HepG2 (cell line): ENCODE data around the gene VRK2. TPM values are rescaled to one million over a fixed set of nuclear protein-coding genes. Genes with fewer than 3 reads are reported as not detected.
A peak's percentile ranks its signal among the peaks of the same experiment; 100 is the strongest.

Experiments used
- HNRNPK ChIP-seq: fragments of 200-400 bp; formaldehyde crosslinking; IDR thresholded peaks from 2 replicates; pipeline ENCODE4 v1.6.1; 2018; ENCODE audit warnings: low read length, low read depth, moderate library complexity, mild to moderate bottlenecking; ENCODE audit not compliant: poor library complexity, severe bottlenecking
- MLLT10 ChIP-seq: sonication (generic); formaldehyde crosslinking; IDR thresholded peaks from 2 replicates; pipeline ENCODE4 v1.4.0; 2020; ENCODE audit warnings: missing genetic modification reagents
- NFKB2 ChIP-seq: sonication (generic); formaldehyde crosslinking; IDR thresholded peaks from 2 replicates; pipeline ENCODE4 v1.4.0; 2020; ENCODE audit warnings: missing genetic modification reagents, borderline replicate concordance
- POGZ ChIP-seq: sonication (generic); formaldehyde crosslinking; IDR thresholded peaks from 2 replicates; pipeline ENCODE4 v1.4.0; 2020; ENCODE audit warnings: mild to moderate bottlenecking, missing genetic modification reagents
- TFDP2 ChIP-seq: sonication (generic); formaldehyde crosslinking; IDR thresholded peaks from 2 replicates; pipeline ENCODE4 v1.4.0; 2020; ENCODE audit warnings: missing genetic modification reagents
- THAP11 ChIP-seq: IDR thresholded peaks from 2 replicates; pipeline ENCODE4 v1.6.1; 2016; ENCODE audit warnings: missing biosample characterization, missing genetic modification reagents
- ZNF18 ChIP-seq: sonication (generic); formaldehyde crosslinking; IDR thresholded peaks from 2 replicates; pipeline ENCODE4 v1.8.0; 2022; ENCODE audit warnings: mild to moderate bottlenecking, missing genetic modification reagents; ENCODE audit not compliant: insufficient replicate concordance
- ZNF24 ChIP-seq: fragments of 450-650 bp; IDR thresholded peaks from 2 replicates; pipeline ENCODE4 v1.6.1; 2017; ENCODE audit warnings: antibody characterized with exemption, mild to moderate bottlenecking
- ZNF33A ChIP-seq: sonication (generic); formaldehyde crosslinking; IDR thresholded peaks from 2 replicates; pipeline ENCODE4 v1.5.1; 2020; ENCODE audit warnings: missing genetic modification reagents, mild to moderate bottlenecking, moderate library complexity, borderline replicate concordance
- ZNF407 ChIP-seq: sonication (generic); formaldehyde crosslinking; IDR thresholded peaks from one replicate; pipeline ENCODE4 v1.5.1; 2020; ENCODE audit warnings: mild to moderate bottlenecking, missing genetic modification reagents; ENCODE audit errors: not compliant biosample characterization
- ZNF557 ChIP-seq: sonication (generic); formaldehyde crosslinking; IDR thresholded peaks from 2 replicates; pipeline ENCODE4 v1.4.0; 2020; ENCODE audit warnings: missing genetic modification reagents
- polyA plus RNA-seq, 8 experiments: library from polyadenylated mRNA; depleted of rRNA in 3 of 8; stranded (reverse) in 7 of 8; unstranded in 1 of 8; fragments of >200 nt; fragmentation: Illumina TruSeq in 4 of 8; extraction: Trizol in 4 of 8; gene quantifications; 2 replicates each; pipeline versions ENCODE4 v1.2.1 to v1.2.3, GENCODE V29; 2011 to 2016; ENCODE audit warnings: low read depth in 4 of 8, missing spikeins in 1 of 8, mixed read lengths in 1 of 8; ENCODE audit not compliant: insufficient read depth in 1 of 8
- total RNA-seq, 5 experiments: library from RNA; depleted of rRNA; stranded (reverse); fragments of >200 nt; fragmentation: Illumina TruSeq; extraction: Trizol; gene quantifications; 2 replicates each; pipeline ENCODE4 v1.2.3, GENCODE V29; 2016; ENCODE audit warnings: low read depth in 1 of 5
- TF ChIP-seq, protein P1 (sequence below): sonication (generic); formaldehyde crosslinking; IDR thresholded peaks from 2 replicates; pipeline ENCODE4 v1.4.0; 2020; ENCODE audit warnings: missing genetic modification reagents
- TF ChIP-seq, protein P2 (sequence below): sonication (generic); formaldehyde crosslinking; IDR thresholded peaks from 2 replicates; pipeline ENCODE4 v1.8.0; 2022; ENCODE audit warnings: mild to moderate bottlenecking, missing genetic modification reagents
- TF ChIP-seq, protein P3 (sequence below): IDR thresholded peaks from 2 replicates; pipeline ENCODE4 v1.6.1; 2016; ENCODE audit warnings: missing compliant biosample characterization, missing genetic modification reagents, borderline replicate concordance
- TF ChIP-seq, protein P4 (sequence below): sonication (generic); formaldehyde crosslinking; IDR thresholded peaks from 2 replicates; pipeline ENCODE4 v1.5.0; 2020; ENCODE audit warnings: missing genetic modification reagents, mild to moderate bottlenecking, borderline replicate concordance

The VRK2 gene
- total and polyA plus RNA-seq, 2 of the 13 experiments (the other 11 are each of a cell fraction or from before 2014, with no cell fraction given) = 13.3 to 29.1 TPM

- TF ChIP-seq, protein P1, sequence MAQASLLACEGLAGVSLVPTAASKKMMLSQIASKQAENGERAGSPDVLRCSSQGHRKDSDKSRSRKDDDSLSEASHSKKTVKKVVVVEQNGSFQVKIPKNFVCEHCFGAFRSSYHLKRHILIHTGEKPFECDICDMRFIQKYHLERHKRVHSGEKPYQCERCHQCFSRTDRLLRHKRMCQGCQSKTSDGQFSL (CRISPR knock-in tag) = no peak
- TF ChIP-seq HNRNPK (no peak), THAP11 (no peak), ZNF33A (CRISPR knock-in tag) (peak; percentile 32; the same call in 1 of the 2 replicates), ZNF407 (CRISPR knock-in tag) (no peak), ZNF24 (no peak), POGZ (CRISPR knock-in tag) (no peak), MLLT10 (CRISPR knock-in tag) (no peak), ZNF557 (no peak), TFDP2 (CRISPR knock-in tag) (no peak), ZNF18 (CRISPR knock-in tag) (peak; percentile 15), NFKB2 (no peak)
- TF ChIP-seq, protein P2, sequence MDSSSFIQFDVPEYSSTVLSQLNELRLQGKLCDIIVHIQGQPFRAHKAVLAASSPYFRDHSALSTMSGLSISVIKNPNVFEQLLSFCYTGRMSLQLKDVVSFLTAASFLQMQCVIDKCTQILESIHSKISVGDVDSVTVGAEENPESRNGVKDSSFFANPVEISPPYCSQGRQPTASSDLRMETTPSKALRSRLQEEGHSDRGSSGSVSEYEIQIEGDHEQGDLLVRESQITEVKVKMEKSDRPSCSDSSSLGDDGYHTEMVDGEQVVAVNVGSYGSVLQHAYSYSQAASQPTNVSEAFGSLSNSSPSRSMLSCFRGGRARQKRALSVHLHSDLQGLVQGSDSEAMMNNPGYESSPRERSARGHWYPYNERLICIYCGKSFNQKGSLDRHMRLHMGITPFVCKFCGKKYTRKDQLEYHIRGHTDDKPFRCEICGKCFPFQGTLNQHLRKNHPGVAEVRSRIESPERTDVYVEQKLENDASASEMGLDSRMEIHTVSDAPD (CRISPR knock-in tag) = no peak
- TF ChIP-seq, protein P3, sequence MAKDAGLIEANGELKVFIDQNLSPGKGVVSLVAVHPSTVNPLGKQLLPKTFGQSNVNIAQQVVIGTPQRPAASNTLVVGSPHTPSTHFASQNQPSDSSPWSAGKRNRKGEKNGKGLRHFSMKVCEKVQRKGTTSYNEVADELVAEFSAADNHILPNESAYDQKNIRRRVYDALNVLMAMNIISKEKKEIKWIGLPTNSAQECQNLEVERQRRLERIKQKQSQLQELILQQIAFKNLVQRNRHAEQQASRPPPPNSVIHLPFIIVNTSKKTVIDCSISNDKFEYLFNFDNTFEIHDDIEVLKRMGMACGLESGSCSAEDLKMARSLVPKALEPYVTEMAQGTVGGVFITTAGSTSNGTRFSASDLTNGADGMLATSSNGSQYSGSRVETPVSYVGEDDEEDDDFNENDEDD = no peak
- TF ChIP-seq, protein P4, sequence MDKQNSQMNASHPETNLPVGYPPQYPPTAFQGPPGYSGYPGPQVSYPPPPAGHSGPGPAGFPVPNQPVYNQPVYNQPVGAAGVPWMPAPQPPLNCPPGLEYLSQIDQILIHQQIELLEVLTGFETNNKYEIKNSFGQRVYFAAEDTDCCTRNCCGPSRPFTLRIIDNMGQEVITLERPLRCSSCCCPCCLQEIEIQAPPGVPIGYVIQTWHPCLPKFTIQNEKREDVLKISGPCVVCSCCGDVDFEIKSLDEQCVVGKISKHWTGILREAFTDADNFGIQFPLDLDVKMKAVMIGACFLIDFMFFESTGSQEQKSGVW (CRISPR knock-in tag) = no peak
These were observed 346 bp upstream of the VRK2 start (continued) for GRCh38 chr2:58046335-58046584.
